ENCODE results near the gene RIOK3.

The RIOK3 gene

GRCh38 chr18:23523429-23524212 lies 70.5 kb downstream of the RIOK3 start:
- TF ChIP-seq, protein P1, sequence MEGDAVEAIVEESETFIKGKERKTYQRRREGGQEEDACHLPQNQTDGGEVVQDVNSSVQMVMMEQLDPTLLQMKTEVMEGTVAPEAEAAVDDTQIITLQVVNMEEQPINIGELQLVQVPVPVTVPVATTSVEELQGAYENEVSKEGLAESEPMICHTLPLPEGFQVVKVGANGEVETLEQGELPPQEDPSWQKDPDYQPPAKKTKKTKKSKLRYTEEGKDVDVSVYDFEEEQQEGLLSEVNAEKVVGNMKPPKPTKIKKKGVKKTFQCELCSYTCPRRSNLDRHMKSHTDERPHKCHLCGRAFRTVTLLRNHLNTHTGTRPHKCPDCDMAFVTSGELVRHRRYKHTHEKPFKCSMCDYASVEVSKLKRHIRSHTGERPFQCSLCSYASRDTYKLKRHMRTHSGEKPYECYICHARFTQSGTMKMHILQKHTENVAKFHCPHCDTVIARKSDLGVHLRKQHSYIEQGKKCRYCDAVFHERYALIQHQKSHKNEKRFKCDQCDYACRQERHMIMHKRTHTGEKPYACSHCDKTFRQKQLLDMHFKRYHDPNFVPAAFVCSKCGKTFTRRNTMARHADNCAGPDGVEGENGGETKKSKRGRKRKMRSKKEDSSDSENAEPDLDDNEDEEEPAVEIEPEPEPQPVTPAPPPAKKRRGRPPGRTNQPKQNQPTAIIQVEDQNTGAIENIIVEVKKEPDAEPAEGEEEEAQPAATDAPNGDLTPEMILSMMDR (IDR thresholded peaks at IDR 0.05): no peak
- no peak overlapping the region for H3K27ac ChIP-seq
- intact Hi-C loops (cut with DNase I; ENCODE audit: low total_unique reads): no loop called here

DNA sequence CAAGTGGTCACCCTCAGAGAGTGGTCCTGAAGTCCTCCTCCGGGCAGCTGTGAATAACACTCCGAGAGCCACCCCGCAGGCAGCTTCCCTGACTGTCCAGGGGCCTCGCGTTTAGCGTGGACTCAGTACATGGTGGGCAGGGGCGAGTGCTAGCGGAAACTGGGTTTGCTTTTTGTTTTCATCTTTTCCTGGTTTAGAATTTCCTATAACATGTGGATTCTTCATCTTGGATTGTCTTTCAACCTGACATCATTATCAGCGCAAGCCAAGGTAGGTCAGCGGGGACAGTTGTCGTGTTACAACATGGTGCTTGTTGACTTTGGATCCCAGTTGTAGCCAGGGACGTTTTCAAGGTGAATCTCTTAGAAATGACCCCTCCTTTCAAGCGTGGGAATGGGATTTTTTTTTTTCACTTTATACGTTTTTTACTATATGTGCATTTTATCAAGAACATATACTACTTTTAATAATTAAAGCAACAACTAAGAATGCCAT lies 71.2 kb downstream of the RIOK3 start:
- Histone ChIP-seq H3K4me1 (no peaks in the 10 kb centered on the region), H3K27ac (no peak overlapping the region), H3K27me3 (no peaks in the 10 kb centered on the region), H3K4me3 (no peak overlapping the region), H3K36me3 (peaks cover 90 to 97% (median 91%) of the 10 kb centered on the region in 3 donors), H3K9me3 (no peaks in the 10 kb centered on the region)
- TF ChIP-seq, protein P1 (IDR thresholded peaks at IDR 0.05): no peak
- intact Hi-C loops (cut with DNase I; ENCODE audit: low total_unique reads): no loop called here
- no peak for DNase-seq

More at GRCh38 chr18:23523429-23524212, 70.5 kb downstream of the RIOK3 start:
- no peaks in the 10 kb centered on the region for H3K9me3 ChIP-seq
- DNase-seq: peak in 1 of 2 donors; percentile 29
- no peak overlapping the region for H3K4me3 ChIP-seq
- no peaks in the 10 kb centered on the region for H3K4me1 ChIP-seq
- H3K36me3 ChIP-seq: peaks cover 90 to 97% (median 90%) of the 10 kb centered on the region in 3 donors
- H3K27me3 ChIP-seq: no peaks in the 10 kb centered on the region

DNA sequence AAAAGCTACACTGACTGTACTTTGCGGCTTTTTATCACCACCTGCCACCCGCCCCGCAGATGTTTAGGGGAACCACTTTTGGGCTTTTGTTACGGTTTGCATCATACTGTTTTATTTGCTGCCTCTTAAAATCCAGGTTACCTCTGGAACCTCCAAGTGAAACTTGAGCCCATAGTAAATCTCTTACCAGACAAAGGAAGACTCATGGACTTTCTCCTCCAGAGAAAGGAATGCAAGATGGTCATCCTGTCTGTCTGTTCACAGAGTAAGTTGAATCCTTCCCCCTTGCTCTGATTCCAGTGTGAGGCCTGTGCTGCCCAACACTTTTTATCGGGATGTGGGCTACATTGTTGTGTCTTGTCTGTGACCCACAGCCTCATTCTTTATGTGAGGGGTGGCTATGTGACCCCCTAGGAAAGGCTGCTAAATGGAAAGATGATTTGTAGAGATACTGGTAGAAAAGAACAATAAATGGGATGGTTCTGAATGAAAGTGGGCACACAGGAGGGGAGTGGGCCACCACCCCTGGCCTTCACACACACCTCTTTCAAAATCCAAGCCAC lies 73.5 kb downstream of the RIOK3 start:
- intact Hi-C loops (cut with DNase I; ENCODE audit: low total_unique reads): no loop called here
- H3K9me3 ChIP-seq: no peaks in the 10 kb centered on the region
- H3K27ac ChIP-seq: no peak overlapping the region
- TF ChIP-seq, protein P1 (IDR thresholded peaks at IDR 0.05): no peak
- peaks cover 90 to 97% (median 91%) of the 10 kb centered on the region in 3 donors for H3K36me3 ChIP-seq
- H3K27me3 ChIP-seq: no peaks in the 10 kb centered on the region
- no peak overlapping the region for H3K4me3 ChIP-seq
- no peak for DNase-seq
- H3K4me1 ChIP-seq: no peaks in the 10 kb centered on the region

DNA sequence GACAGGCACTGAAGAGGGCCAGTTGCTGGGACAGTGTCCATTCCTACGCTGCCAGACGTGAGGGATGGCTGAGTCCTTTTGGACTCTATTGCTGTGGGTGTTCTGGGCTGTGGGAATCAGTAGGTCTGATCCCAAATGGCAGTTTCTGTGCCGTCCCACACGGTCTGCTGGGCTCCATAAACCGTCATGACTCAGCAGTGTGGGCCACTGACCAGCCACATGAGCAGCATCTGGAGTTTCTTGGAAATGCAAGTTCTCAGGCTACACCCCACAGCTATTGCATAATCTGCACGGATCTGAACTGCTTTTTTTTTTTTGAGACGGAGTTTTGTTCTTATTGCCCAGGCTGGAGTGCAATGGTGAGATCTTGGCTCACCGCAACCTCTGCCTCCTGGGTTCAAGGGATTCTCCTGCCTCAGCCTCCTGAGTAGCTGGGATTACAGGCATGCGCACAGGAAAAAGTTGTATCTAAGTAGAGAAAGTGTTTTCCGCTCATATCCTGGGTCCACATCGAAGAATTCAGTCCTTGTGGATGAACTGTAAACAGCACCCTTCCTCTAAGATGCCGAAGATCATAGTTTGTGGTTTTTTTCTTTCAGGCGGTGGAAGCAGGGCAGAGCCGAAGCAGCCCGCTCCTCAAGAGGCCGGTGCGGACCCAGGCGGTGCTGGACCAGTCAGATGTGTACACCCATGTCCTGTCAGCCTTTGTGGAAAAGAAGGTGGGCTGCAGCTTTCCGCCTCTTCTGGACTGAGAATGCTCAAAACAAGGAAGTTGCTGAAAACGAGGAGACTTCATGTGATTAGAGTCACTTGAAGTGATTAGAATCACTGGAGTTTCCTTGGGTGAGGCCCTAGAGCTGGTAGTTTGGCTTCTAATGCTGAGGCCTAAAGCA lies 75.7 kb downstream of the RIOK3 start:
- Histone ChIP-seq H3K36me3 (peaks cover 91 to 98% (median 96%) of the 10 kb centered on the region in 3 donors), H3K9me3 (no peaks in the 10 kb centered on the region), H3K4me1 (no peaks in the 10 kb centered on the region), H3K27me3 (no peaks in the 10 kb centered on the region), H3K27ac (peak overlapping the region in 1 of 2 donors; percentile 24), H3K4me3 (no peak overlapping the region)
- peak; percentile 53 to 73 for DNase-seq
- intact Hi-C loops (cut with DNase I; ENCODE audit: low total_unique reads): no loop called here
- TF ChIP-seq, protein P1 (IDR thresholded peaks at IDR 0.05): no peak

- Histone ChIP-seq H3K4me1 (no peaks in the 10 kb centered on the region), H3K27ac (no peak overlapping the region), H3K27me3 (no peaks in the 10 kb centered on the region), H3K36me3 (peaks cover 92 to 98% (median 96%) of the 10 kb centered on the region in 3 donors), H3K4me3 (no peak overlapping the region), H3K9me3 (no peaks in the 10 kb centered on the region)
- intact Hi-C loops (cut with DNase I; ENCODE audit: low total_unique reads): no loop called here
- no peak for DNase-seq
- TF ChIP-seq, protein P1 (IDR thresholded peaks at IDR 0.05): no peak
These were observed 76.5 kb downstream of the RIOK3 start for GRCh38 chr18:23529604-23530003.
